Measurements from ENCODE around the gene SST.

DNA sequence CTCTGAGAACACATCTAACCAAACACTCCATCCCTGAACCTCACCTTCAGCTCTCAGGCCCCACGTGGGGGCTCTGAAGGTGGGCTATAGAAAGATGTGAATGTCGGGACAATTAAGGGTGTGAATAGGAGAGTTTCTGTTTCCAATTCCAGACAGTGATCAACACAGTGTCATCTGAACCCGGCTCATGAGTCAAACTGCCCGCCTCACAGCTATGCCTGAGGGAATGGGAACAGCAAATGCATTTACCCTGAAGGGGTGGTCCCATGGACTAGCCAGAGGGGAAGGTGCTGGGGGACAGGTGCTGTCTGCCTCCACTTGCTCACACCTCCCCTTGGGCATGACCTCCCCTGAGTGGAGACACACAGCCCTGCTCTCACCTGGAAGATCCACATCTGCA, 25.8 kb upstream of the SST start:
- TF ChIP-seq, protein P1, sequence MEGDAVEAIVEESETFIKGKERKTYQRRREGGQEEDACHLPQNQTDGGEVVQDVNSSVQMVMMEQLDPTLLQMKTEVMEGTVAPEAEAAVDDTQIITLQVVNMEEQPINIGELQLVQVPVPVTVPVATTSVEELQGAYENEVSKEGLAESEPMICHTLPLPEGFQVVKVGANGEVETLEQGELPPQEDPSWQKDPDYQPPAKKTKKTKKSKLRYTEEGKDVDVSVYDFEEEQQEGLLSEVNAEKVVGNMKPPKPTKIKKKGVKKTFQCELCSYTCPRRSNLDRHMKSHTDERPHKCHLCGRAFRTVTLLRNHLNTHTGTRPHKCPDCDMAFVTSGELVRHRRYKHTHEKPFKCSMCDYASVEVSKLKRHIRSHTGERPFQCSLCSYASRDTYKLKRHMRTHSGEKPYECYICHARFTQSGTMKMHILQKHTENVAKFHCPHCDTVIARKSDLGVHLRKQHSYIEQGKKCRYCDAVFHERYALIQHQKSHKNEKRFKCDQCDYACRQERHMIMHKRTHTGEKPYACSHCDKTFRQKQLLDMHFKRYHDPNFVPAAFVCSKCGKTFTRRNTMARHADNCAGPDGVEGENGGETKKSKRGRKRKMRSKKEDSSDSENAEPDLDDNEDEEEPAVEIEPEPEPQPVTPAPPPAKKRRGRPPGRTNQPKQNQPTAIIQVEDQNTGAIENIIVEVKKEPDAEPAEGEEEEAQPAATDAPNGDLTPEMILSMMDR (IDR thresholded peaks at IDR 0.05; ENCODE audit: low read depth, low read length) = no peak
- TF ChIP-seq EZH2phosphoT487 (IDR thresholded peaks at IDR 0.05; ENCODE audit: low read depth) = no peak
